BJ (cell line): ENCODE measurements around the gene SLC35A3. TPM values are rescaled to one million over a fixed set of nuclear protein-coding genes. Genes with fewer than 3 reads are reported as not detected.

Experiments used
- CTCF ChIA-PET: fragments of 350-600 bp; formaldehyde crosslinking; extraction: SDS; loops from one replicate; lab custom pipeline; 2021; ENCODE audit warnings: antibody characterized with exemption, inconsistent platforms; lab: Yijun Ruan, JAX
- POLR2A ChIA-PET: fragments of 300-600 bp; sonication (Branson Sonifier 250); formaldehyde crosslinking; extraction: SDS; loops from one replicate; lab custom pipeline; 2021; ENCODE audit warnings: antibody characterized with exemption; lab: Charles Lee
- DNase-seq: peaks from one replicate; pipeline ENCODE4 v3.0.0-alpha.2; 2011; ENCODE audit warnings: low read depth
- H3K27me3 ChIP-seq: 2 replicates; pipeline ENCODE4 v1.6.0; 2011; ENCODE audit warnings: low read length; ENCODE audit not compliant: control insufficient read depth, insufficient read depth
- H3K36me3 ChIP-seq: 2 replicates; pipeline ENCODE4 v1.5.1; 2011; ENCODE audit warnings: low read length; ENCODE audit not compliant: control insufficient read depth, insufficient read depth
- H3K4me3 ChIP-seq: 2 replicates; pipeline ENCODE4 v1.5.1; 2011; ENCODE audit warnings: low read depth, mild to moderate bottlenecking, control low read depth, low read length
- polyA plus RNA-seq: library from polyadenylated mRNA; depleted of rRNA; stranded (reverse); fragments of >200 nt; gene quantifications from 2 replicates; pipeline ENCODE4 v1.2.3, GENCODE V29; 2011
- TF ChIP-seq, protein P1 (sequence below): IDR thresholded peaks from 2 replicates; pipeline ENCODE4 v1.5.1; 2011; ENCODE audit warnings: low read depth, mild to moderate bottlenecking, control low read depth, inconsistent platforms, low read length, moderate library complexity; ENCODE audit not compliant: insufficient read depth

The SLC35A3 gene
- polyA plus RNA-seq, 1 experiment: 7.8 TPM

DNA sequence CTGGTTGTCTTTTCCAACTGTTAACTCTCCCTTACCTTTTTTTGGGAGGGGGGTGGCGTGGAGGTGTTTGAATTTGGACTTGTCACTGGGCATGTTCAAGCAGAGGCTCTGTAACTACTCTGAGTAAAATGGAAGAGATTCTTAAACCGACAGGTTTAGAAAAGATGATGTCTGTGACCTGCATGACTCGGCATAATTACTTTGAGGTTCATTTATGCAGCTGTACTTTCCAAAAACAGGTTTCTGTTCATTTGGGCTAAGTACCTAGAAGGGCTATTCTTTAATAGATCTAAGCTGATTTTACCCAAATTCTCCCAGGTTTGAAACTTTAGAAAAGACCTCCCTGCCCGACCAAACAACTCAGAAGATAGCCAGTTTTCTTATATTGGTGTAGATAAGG is 80.3 kb downstream of the SLC35A3 start:
- ChIA-PET POLR2A (no interaction called here), CTCF (no interaction called here)
- no peak for DNase-seq
- TF ChIP-seq, protein P1, sequence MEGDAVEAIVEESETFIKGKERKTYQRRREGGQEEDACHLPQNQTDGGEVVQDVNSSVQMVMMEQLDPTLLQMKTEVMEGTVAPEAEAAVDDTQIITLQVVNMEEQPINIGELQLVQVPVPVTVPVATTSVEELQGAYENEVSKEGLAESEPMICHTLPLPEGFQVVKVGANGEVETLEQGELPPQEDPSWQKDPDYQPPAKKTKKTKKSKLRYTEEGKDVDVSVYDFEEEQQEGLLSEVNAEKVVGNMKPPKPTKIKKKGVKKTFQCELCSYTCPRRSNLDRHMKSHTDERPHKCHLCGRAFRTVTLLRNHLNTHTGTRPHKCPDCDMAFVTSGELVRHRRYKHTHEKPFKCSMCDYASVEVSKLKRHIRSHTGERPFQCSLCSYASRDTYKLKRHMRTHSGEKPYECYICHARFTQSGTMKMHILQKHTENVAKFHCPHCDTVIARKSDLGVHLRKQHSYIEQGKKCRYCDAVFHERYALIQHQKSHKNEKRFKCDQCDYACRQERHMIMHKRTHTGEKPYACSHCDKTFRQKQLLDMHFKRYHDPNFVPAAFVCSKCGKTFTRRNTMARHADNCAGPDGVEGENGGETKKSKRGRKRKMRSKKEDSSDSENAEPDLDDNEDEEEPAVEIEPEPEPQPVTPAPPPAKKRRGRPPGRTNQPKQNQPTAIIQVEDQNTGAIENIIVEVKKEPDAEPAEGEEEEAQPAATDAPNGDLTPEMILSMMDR: no peak
- H3K4me3 ChIP-seq: no peak overlapping the region
- H3K36me3 ChIP-seq: no peaks in the 10 kb centered on the region
- H3K27me3 ChIP-seq: no peaks in the 10 kb centered on the region

DNA sequence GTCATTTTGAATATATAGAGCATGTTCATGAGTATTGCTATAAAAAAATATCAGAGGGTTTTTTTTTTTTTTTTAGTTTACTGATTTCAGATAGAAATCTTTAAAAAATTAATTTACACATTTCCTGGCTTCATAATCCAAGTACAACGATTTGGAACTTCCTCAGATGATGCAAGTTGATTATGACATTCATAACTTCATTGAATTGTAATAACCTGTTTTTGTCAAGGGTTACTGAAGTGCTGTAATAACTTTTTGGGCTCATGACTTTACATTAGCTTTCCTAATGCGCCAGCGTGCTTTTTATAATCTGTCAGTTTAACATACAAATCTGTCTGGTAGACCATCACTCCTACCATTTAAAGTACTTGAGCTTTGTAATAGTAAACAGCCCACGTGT is 81.6 kb downstream of the SLC35A3 start:
- CTCF ChIA-PET: no interaction called here
- Histone ChIP-seq H3K27me3 (no peaks in the 10 kb centered on the region), H3K36me3 (no peaks in the 10 kb centered on the region), H3K4me3 (no peak overlapping the region)
- POLR2A ChIA-PET: no interaction called here
- TF ChIP-seq, protein P1: no peak
- no peak for DNase-seq

DNA sequence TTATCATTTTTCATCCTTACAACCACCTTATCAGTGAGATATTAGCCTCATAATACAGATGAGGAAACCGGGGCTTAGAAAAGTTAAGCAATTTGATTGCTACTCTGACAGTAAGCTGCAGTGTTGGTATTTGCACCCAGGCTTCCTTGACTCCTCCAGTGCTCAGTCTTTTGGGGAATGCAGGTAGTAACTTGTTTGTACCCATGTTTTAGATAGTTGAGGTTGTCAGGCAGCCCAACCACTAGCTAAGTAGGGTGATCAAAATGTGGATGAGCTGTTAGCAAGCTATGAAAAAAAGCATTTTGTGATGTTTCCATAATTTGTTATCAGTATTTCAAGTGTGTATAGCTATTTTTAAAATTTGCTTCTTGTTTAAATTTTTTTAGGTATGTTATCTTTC is 82.1 kb downstream of the SLC35A3 start:
- Histone ChIP-seq H3K36me3 (no peaks in the 10 kb centered on the region), H3K27me3 (no peaks in the 10 kb centered on the region), H3K4me3 (no peak overlapping the region)
- DNase-seq: no peak
- ChIA-PET POLR2A (no interaction called here), CTCF (no interaction called here)
- TF ChIP-seq, protein P1: no peak

DNA sequence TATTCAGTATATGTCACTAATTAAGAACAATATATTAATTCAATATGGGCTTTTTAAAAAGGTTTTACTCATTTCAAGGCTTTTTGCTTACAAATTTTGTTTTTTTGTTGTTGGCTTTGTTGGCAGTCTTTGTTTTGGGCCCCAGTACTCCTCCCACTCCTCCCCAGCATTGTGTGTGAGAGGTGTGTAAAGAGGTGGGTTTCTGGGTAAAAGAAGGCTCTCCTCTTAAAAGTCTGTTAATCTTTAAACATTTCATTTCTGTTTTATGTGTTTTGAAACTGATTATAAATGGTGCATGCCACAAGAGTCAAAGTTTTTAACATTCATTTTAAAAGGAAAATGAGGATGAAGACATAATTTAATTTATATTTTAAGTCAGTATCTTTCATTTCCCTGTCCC is 83.3 kb downstream of the SLC35A3 start:
- TF ChIP-seq, protein P1: no peak
- DNase-seq: no peak
- ChIA-PET CTCF (no interaction called here), POLR2A (no interaction called here)
- Histone ChIP-seq H3K4me3 (no peak overlapping the region), H3K27me3 (no peaks in the 10 kb centered on the region), H3K36me3 (no peaks in the 10 kb centered on the region)

DNA sequence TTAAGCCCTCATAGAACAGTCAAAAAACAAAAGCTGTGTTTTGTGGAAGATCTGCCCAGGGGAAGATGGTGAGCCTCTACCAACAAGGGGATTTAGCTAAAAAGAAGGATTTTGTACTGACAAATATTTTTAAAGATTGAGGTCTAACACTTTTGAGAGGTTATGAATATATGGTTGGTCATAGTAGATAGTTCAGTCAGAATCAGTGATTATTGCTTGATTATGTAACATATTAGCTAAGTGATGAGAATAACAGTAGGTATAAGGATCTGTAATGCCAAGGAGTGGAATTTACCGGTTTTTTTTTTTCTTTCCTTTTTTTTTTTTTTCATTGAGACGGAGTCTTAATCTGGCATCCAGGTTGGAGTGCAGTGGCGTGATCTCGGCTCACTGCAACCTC is 83.9 kb downstream of the SLC35A3 start:
- H3K4me3 ChIP-seq: no peak overlapping the region
- no peaks in the 10 kb centered on the region for H3K36me3 ChIP-seq
- DNase-seq: no peak
- CTCF ChIA-PET: no interaction called here
- no peaks in the 10 kb centered on the region for H3K27me3 ChIP-seq
- TF ChIP-seq, protein P1: no peak
- POLR2A ChIA-PET: no interaction called here
